Activated CD8-positive, alpha-beta memory T cell treated with anti-CD3 and anti-CD28 coated beads, Interleukin-2, amount 50 U/mL, for 1 hour (primary cell): Measurements from ENCODE around the gene MAN1B1.
"Not testable (repeated sequence)": the region's sequence is repeated elsewhere in the genome, so short reads cannot be mapped to it uniquely, and the experiment has no call there.

Source experiments
- DNase-seq: peaks from one replicate; pipeline ENCODE4 v3.0.0-alpha.2; 2020; ENCODE audit errors: extremely low read depth

MAN1B1 gene

GRCh38 chr9:137110911-137111787, 24.4 kb downstream of the MAN1B1 start:
- no peak for DNase-seq

- DNase-seq: no peak
Measured at GRCh38 chr9:137111788-137112563, 25.2 kb downstream of the MAN1B1 start.

DNA sequence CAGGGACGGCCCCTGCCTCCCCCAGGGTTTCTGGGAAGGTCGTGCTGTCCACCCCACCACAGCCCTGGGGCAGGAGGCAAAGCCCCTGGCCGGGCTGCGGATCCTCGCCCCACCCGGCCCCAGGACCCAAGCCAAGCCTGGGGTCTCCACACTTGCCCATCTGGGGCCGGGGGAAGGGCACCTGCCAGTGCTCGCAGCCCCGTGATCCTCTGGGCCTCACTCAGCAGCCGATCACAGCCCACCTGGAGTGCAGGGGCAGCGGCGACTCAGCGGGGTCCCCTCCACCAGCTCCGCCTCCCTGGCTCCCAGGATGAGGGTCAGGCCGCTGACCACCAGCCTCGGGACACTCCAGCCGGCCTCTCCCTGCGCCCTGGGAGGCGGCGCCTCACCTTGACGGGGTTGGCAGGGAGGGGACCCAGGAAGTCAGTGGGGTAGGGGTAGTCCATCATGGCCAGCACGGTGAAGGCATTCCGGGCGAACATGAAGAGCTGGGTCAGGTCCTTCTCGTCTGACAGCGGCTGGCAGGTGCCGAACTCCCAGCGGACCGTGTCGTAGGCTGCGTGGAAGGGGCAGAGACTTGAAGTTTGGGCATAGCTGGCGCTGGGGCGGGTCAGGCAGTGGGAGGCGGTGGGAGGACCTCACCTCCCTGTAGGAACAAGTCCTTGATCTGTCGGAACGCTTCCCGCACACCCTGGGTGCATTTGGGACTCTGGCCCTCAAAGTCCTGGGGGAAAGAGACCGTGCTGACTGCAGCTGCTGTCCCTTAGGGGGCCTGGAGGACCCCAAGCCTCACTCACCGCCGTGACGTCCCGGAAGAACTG, 26.0 kb downstream of the MAN1B1 start:
- no peak for DNase-seq

GRCh38 chr9:137113385-137114159, 26.8 kb downstream of the MAN1B1 start:
- no peak for DNase-seq

DNA sequence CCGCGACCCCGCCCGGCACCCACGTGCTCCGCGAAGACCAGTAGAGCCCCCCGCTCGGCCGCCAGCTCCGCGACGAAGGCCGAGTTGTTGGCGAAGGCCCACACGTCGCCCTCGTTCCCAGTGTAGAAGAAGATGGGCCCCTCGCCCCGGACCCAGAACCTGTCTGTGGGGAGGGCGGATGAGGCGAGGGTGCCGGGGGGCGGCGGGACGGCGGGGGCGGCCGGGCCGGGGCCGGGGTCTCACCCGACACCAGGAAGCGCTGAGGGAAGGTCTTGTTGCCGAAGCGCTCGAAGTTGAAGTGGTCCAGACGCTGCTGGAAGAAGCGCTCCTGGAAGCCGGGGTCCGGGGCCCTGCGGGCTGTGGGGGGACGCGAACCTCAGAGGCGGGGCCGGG, 27.4 kb downstream of the MAN1B1 start:
- DNase-seq: no peak

- DNase-seq: no peak
Measured at GRCh38 chr9:137114613-137115393, 28.0 kb downstream of the MAN1B1 start, which contains the start of gene DPP7. TSS of gene DPP7 (minus strand) at chr9:137114733. CDS start at chr9:137114713, 20 bp downstream.

- DNase-seq: no peak
Measured at GRCh38 chr9:137115394-137116026, 28.7 kb downstream of the MAN1B1 start.

GRCh38 chr9:137116027-137116507, 29.3 kb downstream of the MAN1B1 start:
- DNase-seq: no peak

GRCh38 chr9:137116728-137117127, 29.9 kb downstream of the MAN1B1 start:
- no peak for DNase-seq

- no peak for DNase-seq
Measured at GRCh38 chr9:137117269-137117731, 30.5 kb downstream of the MAN1B1 start.

GRCh38 chr9:137118092-137118603, 31.4 kb downstream of the MAN1B1 start:
- not testable (repeated sequence) for DNase-seq

- not testable (repeated sequence) for DNase-seq
Measured at GRCh38 chr9:137121927-137122795, 35.4 kb downstream of the MAN1B1 start.

DNA sequence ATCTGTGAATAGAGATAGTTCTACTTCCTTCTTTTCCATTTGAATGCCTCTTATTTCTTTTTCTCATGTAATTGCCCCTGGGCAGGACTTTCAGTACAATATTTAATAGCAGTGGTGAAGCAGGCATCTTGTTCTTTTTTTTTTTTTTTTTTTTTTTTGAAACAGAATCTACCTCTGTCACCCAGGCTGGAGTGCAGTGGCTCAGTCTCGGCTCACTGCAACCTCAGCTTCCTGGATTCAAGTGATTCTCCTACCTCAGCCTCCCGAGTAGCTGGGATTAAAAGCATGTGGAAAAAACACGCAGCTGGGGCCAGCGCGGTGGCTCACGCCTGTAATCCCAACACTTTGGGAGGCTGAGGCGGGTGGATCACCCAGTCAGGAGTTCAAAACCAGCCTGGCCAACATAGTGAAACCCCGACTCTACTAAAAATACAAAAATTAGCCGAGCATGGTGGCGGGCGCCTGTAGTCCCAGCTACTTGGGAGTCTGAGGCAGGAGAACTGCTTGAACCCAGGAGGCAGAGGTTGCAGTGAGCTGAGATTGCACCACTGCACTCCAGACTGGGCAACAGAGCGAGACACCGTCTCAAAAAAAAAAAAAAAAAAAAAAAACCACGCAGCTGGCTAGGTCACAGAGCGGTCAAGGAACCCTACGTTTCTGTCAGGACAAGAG, 36.1 kb downstream of the MAN1B1 start:
- not testable (repeated sequence) for DNase-seq

DNA sequence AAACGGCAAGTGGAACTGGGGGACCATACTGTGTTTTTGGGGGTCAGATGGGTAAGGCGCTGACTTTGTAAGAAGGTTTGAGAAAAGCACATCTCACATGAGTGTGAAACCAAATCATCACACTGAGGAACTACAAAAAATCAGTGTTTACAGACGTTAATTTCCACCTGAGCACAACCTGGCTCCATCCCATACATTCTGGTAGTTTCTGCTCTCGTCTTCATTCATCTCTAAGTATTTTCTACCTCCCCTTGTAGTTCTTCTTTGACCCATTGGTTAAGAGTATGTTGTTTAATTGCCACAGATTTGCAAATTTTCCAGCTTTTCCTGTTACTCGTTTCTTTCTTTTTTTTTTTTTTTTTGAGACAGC, 36.7 kb downstream of the MAN1B1 start:
- DNase-seq: no peak

GRCh38 chr9:137123952-137124462, 37.2 kb downstream of the MAN1B1 start:
- DNase-seq: not testable (repeated sequence)

GRCh38 chr9:137126786-137127185, 40.0 kb downstream of the MAN1B1 start:
- no peak for DNase-seq

DNA sequence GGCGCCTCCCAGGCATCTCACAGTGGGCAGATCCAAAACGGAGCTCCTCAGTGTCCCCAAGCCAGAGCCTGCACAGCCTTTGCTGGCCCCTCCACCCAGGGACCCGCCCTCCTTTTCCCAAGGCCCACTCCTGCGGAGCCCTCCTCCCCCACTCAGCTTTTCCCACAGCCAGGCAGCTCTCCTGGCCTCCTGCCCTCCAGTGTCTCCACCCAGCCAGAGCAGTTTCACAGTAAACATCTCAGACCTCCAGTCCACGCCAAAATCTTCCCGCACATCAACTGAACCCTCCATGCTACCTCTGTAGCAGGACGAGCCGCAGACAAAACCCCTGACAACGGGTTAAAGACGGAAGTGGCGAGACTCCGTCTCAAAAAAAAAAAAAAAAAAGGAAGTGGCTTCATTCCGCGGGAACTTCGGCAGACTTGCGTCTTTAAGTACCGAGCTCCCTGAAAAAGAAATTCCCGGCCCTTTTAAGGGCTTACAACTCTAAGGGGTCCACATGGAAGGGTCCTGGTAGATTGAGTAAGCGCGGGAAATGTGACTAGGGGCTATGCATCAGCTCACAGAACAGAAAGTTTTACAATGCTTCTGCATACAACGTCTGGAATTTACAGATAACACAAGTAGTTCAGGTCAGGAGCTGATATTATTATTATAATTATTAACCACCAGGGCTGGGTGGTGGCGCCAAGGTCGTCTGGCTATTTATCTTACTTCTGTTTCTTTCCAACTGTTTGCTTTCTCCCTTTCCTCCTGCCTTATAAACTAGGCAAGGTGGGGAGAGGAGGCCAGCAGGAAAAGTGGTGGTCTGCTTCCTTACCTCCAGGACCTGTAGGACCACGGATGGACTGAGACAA, 40.7 kb downstream of the MAN1B1 start:
- no peak for DNase-seq
